Astrocyte (in vitro differentiated cells and primary cell): ENCODE results near the gene CCT5. TPM values are rescaled to one million over a fixed set of nuclear protein-coding genes. Genes with fewer than 3 reads are reported as not detected.

Experiments used
- DNase-seq: peaks from one replicate; pipeline ENCODE4 v3.0.0-alpha.2; 2010; ENCODE audit warnings: low read depth
- FAIRE-seq: peaks from 2 replicates; lab custom pipeline; 2011; peaks lifted over from hg19 to GRCh38; lab: Jason Lieb, UNC
- H2AFZ ChIP-seq: 2 replicates; pipeline ENCODE4 v1.6.0; 2012; ENCODE audit warnings: low read depth, low read length, inconsistent platforms
- H3K27ac ChIP-seq: 2 replicates; pipeline ENCODE4 v1.5.1; 2011; ENCODE audit warnings: low read depth, low read length, inconsistent platforms
- H3K27me3 ChIP-seq: 2 replicates; pipeline ENCODE4 v1.6.0; 2011; ENCODE audit warnings: low read length, inconsistent platforms; ENCODE audit not compliant: insufficient read depth
- H3K36me3 ChIP-seq: 2 replicates; pipeline ENCODE4 v1.5.1; 2011; ENCODE audit warnings: low read length, inconsistent platforms; ENCODE audit not compliant: insufficient read depth
- H3K4me1 ChIP-seq: 2 replicates; pipeline ENCODE4 v1.5.1; 2011; ENCODE audit warnings: low read length, inconsistent platforms; ENCODE audit not compliant: insufficient read depth
- H3K4me2 ChIP-seq: 2 replicates; pipeline ENCODE4 v1.6.0; 2012; ENCODE audit warnings: low read length, inconsistent platforms
- H3K4me3 ChIP-seq: 2 replicates; pipeline ENCODE4 v1.5.1; 2011; ENCODE audit warnings: low read depth, mild to moderate bottlenecking, low read length, inconsistent platforms; ENCODE audit not compliant: insufficient read depth
- H3K79me2 ChIP-seq: 2 replicates; pipeline ENCODE4 v1.6.0; 2012; ENCODE audit warnings: mild to moderate bottlenecking, low read length, inconsistent platforms; ENCODE audit not compliant: insufficient read depth
- H3K9ac ChIP-seq: 2 replicates; pipeline ENCODE4 v1.6.0; 2012; ENCODE audit warnings: mild to moderate bottlenecking, low read length, inconsistent platforms
- H3K9me3 ChIP-seq: 2 replicates; pipeline ENCODE4 v1.5.1; 2012; ENCODE audit warnings: low read depth, mild to moderate bottlenecking, low read length, inconsistent platforms; ENCODE audit not compliant: insufficient read depth
- H4K20me1 ChIP-seq: 2 replicates; pipeline ENCODE4 v1.6.0; 2012; ENCODE audit warnings: low read length, inconsistent platforms; ENCODE audit not compliant: insufficient read depth
- H3K27ac Mint-ChIP-seq: one replicate; pipeline ENCODE4 v1.8.0; 2021; ENCODE audit warnings: mild to moderate bottlenecking, mixed read lengths; ENCODE audit not compliant: unreplicated experiment
- H3K27me3 Mint-ChIP-seq: one replicate; pipeline ENCODE4 v1.8.0; 2021; ENCODE audit warnings: low read depth, mixed read lengths; ENCODE audit not compliant: unreplicated experiment
- H3K36me3 Mint-ChIP-seq: one replicate; pipeline ENCODE4 v1.8.0; 2021; ENCODE audit warnings: low read depth, mixed read lengths; ENCODE audit not compliant: unreplicated experiment
- H3K4me1 Mint-ChIP-seq: one replicate; pipeline ENCODE4 v1.8.0; 2021; ENCODE audit warnings: low read depth, mixed read lengths; ENCODE audit not compliant: unreplicated experiment
- H3K4me3 Mint-ChIP-seq: one replicate; pipeline ENCODE4 v1.8.0; 2021; ENCODE audit warnings: mild to moderate bottlenecking, moderate library complexity, mixed read lengths; ENCODE audit not compliant: unreplicated experiment
- H3K9me3 Mint-ChIP-seq: one replicate; pipeline ENCODE4 v1.8.0; 2021; ENCODE audit warnings: mild to moderate bottlenecking, mixed read lengths; ENCODE audit not compliant: unreplicated experiment
- CTCF ChIP-seq: IDR thresholded peaks from 2 replicates; pipeline ENCODE4 v1.5.1; 2011; ENCODE audit warnings: low read depth, mild to moderate bottlenecking, inconsistent platforms, low read length, moderate library complexity; ENCODE audit not compliant: insufficient read depth
- EZH2 ChIP-seq: IDR thresholded peaks from 2 replicates; pipeline ENCODE4 v1.6.1; 2012; ENCODE audit warnings: mild to moderate bottlenecking, low read length, inconsistent platforms; ENCODE audit not compliant: insufficient read depth
- total RNA-seq: library from RNA; stranded (reverse); gene quantifications from 2 replicates; pipeline ENCODE4 v1.2.1, GENCODE V29; 2021

The CCT5 gene
- total RNA-seq, 1 donor from 2014 or later = 276 TPM

GRCh38 chr5:10289991-10290390, 39.9 kb downstream of the CCT5 start:
- Histone ChIP-seq H3K4me1 (peaks cover 4% of the 10 kb centered on the region), H3K4me2 (no peak overlapping the region), H3K79me2 (no peaks in the 10 kb centered on the region), H3K9ac (no peak overlapping the region), H3K36me3 (no peaks in the 10 kb centered on the region), H4K20me1 (peaks cover 11% of the 10 kb centered on the region), H3K4me3 (no peak overlapping the region), H3K9me3 (no peaks in the 10 kb centered on the region), H2AFZ (no peak overlapping the region), H3K27ac (no peak overlapping the region), H3K27me3 (no peaks in the 10 kb centered on the region)
- no peak overlapping the region for H3K4me3 Mint-ChIP-seq
- no peaks in the 10 kb centered on the region for H3K4me1 Mint-ChIP-seq
- TF ChIP-seq EZH2 = no peak
- no peak for TF ChIP-seq CTCF
- no peaks in the 10 kb centered on the region for H3K27me3 Mint-ChIP-seq
- peaks cover 4% of the 10 kb centered on the region for H3K9me3 Mint-ChIP-seq
- no peak overlapping the region for H3K27ac Mint-ChIP-seq
- peaks cover 27% of the 10 kb centered on the region for H3K36me3 Mint-ChIP-seq
- DNase-seq (no peak), FAIRE-seq (no peak)

GRCh38 chr5:10290438-10290837, 40.4 kb downstream of the CCT5 start:
- H3K4me2 ChIP-seq = no peak overlapping the region
- FAIRE-seq (no peak), DNase-seq (no peak)
- peaks cover 11% of the 10 kb centered on the region for H4K20me1 ChIP-seq
- Mint-ChIP-seq H3K36me3 (peaks cover 27% of the 10 kb centered on the region), H3K27ac (no peak overlapping the region), H3K4me1 (no peaks in the 10 kb centered on the region), H3K27me3 (no peaks in the 10 kb centered on the region), H3K4me3 (no peak overlapping the region), H3K9me3 (peaks cover 4% of the 10 kb centered on the region)
- no peak overlapping the region for H2AFZ ChIP-seq
- no peak overlapping the region for H3K27ac ChIP-seq
- H3K36me3 ChIP-seq = no peaks in the 10 kb centered on the region
- H3K27me3 ChIP-seq = no peaks in the 10 kb centered on the region
- TF ChIP-seq CTCF (no peak), EZH2 (no peak)
- no peak overlapping the region for H3K9ac ChIP-seq
- H3K4me3 ChIP-seq = no peak overlapping the region
- peaks cover 4% of the 10 kb centered on the region for H3K4me1 ChIP-seq
- H3K79me2 ChIP-seq = no peaks in the 10 kb centered on the region
- no peaks in the 10 kb centered on the region for H3K9me3 ChIP-seq

GRCh38 chr5:10291692-10292339, 41.7 kb downstream of the CCT5 start:
- Histone ChIP-seq H3K79me2 (no peaks in the 10 kb centered on the region), H4K20me1 (peaks cover 11% of the 10 kb centered on the region), H3K9me3 (no peaks in the 10 kb centered on the region), H3K27me3 (no peaks in the 10 kb centered on the region), H3K27ac (no peak overlapping the region), H2AFZ (no peak overlapping the region), H3K36me3 (no peaks in the 10 kb centered on the region), H3K4me1 (peaks cover 4% of the 10 kb centered on the region), H3K4me3 (no peak overlapping the region), H3K4me2 (no peak overlapping the region), H3K9ac (no peak overlapping the region)
- H3K4me1 Mint-ChIP-seq = no peaks in the 10 kb centered on the region
- no peaks in the 10 kb centered on the region for H3K27me3 Mint-ChIP-seq
- DNase-seq = no peak
- peaks cover 4% of the 10 kb centered on the region for H3K9me3 Mint-ChIP-seq
- TF ChIP-seq EZH2 (no peak), CTCF (no peak)
- no peak overlapping the region for H3K4me3 Mint-ChIP-seq
- no peak overlapping the region for H3K27ac Mint-ChIP-seq
- FAIRE-seq = no peak
- peaks cover 22% of the 10 kb centered on the region for H3K36me3 Mint-ChIP-seq
